Measurements from ENCODE around the gene CARM1. TPM values are rescaled to one million over a fixed set of nuclear protein-coding genes. Genes with fewer than 3 reads are reported as not detected.

The CARM1 gene
- total RNA-seq, 1 donor from 2014 or later = 9.2 TPM

GRCh38 chr19:10839114-10840050 is 32.0 kb upstream of the CARM1 start:
- no peak for TF ChIP-seq CTCF (IDR thresholded peaks at IDR 0.05; ENCODE audit: insufficient read depth, low read length, severe bottlenecking)
- H3K36me3 ChIP-seq (ENCODE audit: control insufficient read depth, insufficient read depth, low read length) = no peaks in the 10 kb centered on the region
- FAIRE-seq (no peak), DNase-seq (ENCODE audit: low read depth) (no peak)
- no peaks in the 10 kb centered on the region for H3K27me3 ChIP-seq (ENCODE audit: control insufficient read depth, insufficient read depth, low read length)
- no peak overlapping the region for H3K4me3 ChIP-seq (ENCODE audit: low read depth, low read length)

- Histone ChIP-seq H3K27me3 (ENCODE audit: control insufficient read depth, insufficient read depth, low read length) (no peaks in the 10 kb centered on the region), H3K36me3 (ENCODE audit: control insufficient read depth, insufficient read depth, low read length) (no peaks in the 10 kb centered on the region), H3K4me3 (ENCODE audit: low read depth, low read length) (no peak overlapping the region)
- no peak for TF ChIP-seq CTCF (IDR thresholded peaks at IDR 0.05; ENCODE audit: insufficient read depth, low read length, severe bottlenecking)
- FAIRE-seq (no peak), DNase-seq (ENCODE audit: low read depth) (no peak)
These were observed 28.6 kb upstream of the CARM1 start for GRCh38 chr19:10842788-10843187.

- DNase-seq (ENCODE audit: low read depth) = no peak
- H3K36me3 ChIP-seq (ENCODE audit: control insufficient read depth, insufficient read depth, low read length) = no peaks in the 10 kb centered on the region
- no peak for TF ChIP-seq CTCF (IDR thresholded peaks at IDR 0.05; ENCODE audit: insufficient read depth, low read length, severe bottlenecking)
- no peak overlapping the region for H3K4me3 ChIP-seq (ENCODE audit: low read depth, low read length)
- H3K27me3 ChIP-seq (ENCODE audit: control insufficient read depth, insufficient read depth, low read length) = no peaks in the 10 kb centered on the region
- no peak for FAIRE-seq
These were observed 24.7 kb upstream of the CARM1 start for GRCh38 chr19:10846500-10847202.

- no peak within 1 kb of the TSS for H3K4me3 ChIP-seq (ENCODE audit: low read depth, low read length)
These were observed 23.0 kb upstream of the CARM1 start, which contains the start of gene C19orf38 for GRCh38 chr19:10848230-10848856. TSS of gene C19orf38 (plus strand) at chr19:10848415. CDS start at chr19:10848509, 94 bp downstream.

GRCh38 chr19:10850631-10851030 is 20.7 kb upstream of the CARM1 start:
- FAIRE-seq (no peak), DNase-seq (ENCODE audit: low read depth) (no peak)
- Histone ChIP-seq H3K4me3 (ENCODE audit: low read depth, low read length) (no peak overlapping the region), H3K36me3 (ENCODE audit: control insufficient read depth, insufficient read depth, low read length) (no peaks in the 10 kb centered on the region), H3K27me3 (ENCODE audit: control insufficient read depth, insufficient read depth, low read length) (no peaks in the 10 kb centered on the region)
- TF ChIP-seq CTCF (IDR thresholded peaks at IDR 0.05; ENCODE audit: insufficient read depth, low read length, severe bottlenecking) = no peak

More at GRCh38 chr19:10848230-10848856, 23.0 kb upstream of the CARM1 start, which contains the start of gene C19orf38:
- Histone ChIP-seq H3K36me3 (ENCODE audit: control insufficient read depth, insufficient read depth, low read length) (no peaks in the 10 kb centered on the region), H3K27me3 (ENCODE audit: control insufficient read depth, insufficient read depth, low read length) (no peaks in the 10 kb centered on the region)
- FAIRE-seq = no peak
- TF ChIP-seq CTCF (IDR thresholded peaks at IDR 0.05; ENCODE audit: insufficient read depth, low read length, severe bottlenecking) = no peak
- DNase-seq (ENCODE audit: low read depth) = no peak

Measured in bronchial epithelial cell (primary cell).